Activated CD8-positive, alpha-beta T cell treated with anti-CD3 and anti-CD28 coated beads for 36 hours (primary cell): ENCODE data around the gene CRACDL. TPM values are rescaled to one million over a fixed set of nuclear protein-coding genes. Genes with fewer than 3 reads are reported as not detected.

Source experiments
- ATAC-seq: fragments of 200-7000 bp; cut with Tn5 transposase; one replicate; pipeline ENCODE4 v1.10.0; 2021; ENCODE audit warnings: mild to moderate bottlenecking, moderate library complexity
- CTCF ChIA-PET: fragments of 350-600 bp; sonication (Branson Sonifier 250); formaldehyde crosslinking; loops from one replicate; lab custom pipeline; 2021; ENCODE audit warnings: antibody characterized with exemption; lab: Charles Lee
- POLR2A ChIA-PET: fragments of 350-600 bp; sonication (Branson Sonifier 250); formaldehyde crosslinking; loops from one replicate; lab custom pipeline; 2021; ENCODE audit warnings: antibody characterized with exemption; lab: Charles Lee
- DNase-seq: peaks from one replicate; pipeline ENCODE4 v3.0.0-alpha.2; 2020
- H3K27ac Mint-ChIP-seq: one replicate; pipeline ENCODE4 v1.8.0; 2021; ENCODE audit warnings: mild to moderate bottlenecking, mixed read lengths
- H3K27me3 Mint-ChIP-seq: one replicate; pipeline ENCODE4 v1.8.0; 2021; ENCODE audit warnings: mixed read lengths
- H3K36me3 Mint-ChIP-seq: one replicate; pipeline ENCODE4 v1.8.0; 2021; ENCODE audit warnings: low read depth, mixed read lengths
- H3K4me1 Mint-ChIP-seq: one replicate; pipeline ENCODE4 v1.8.0; 2021; ENCODE audit warnings: low read depth, mixed read lengths
- H3K4me3 Mint-ChIP-seq: one replicate; pipeline ENCODE4 v1.8.0; 2021; ENCODE audit warnings: mild to moderate bottlenecking, moderate library complexity, mixed read lengths
- H3K9me3 Mint-ChIP-seq: one replicate; pipeline ENCODE4 v1.8.0; 2021; ENCODE audit warnings: mixed read lengths
- intact Hi-C: fragments of 100-400 bp; cut with micrococcal nuclease; formaldehyde crosslinking; loops from one replicate; pipeline ENCODE4 v1.10.0; 2022
- total RNA-seq, 2 experiments: library from RNA; stranded (reverse); gene quantifications; one replicate each; pipeline ENCODE4 v1.2.3, GENCODE V29; 2021
- TF ChIP-seq, protein P1 (sequence below): fragments of 200-600 bp; IDR thresholded peaks from one replicate; pipeline ENCODE4 v1.8.0; 2022; ENCODE audit warnings: antibody characterized with exemption, mild to moderate bottlenecking

The CRACDL gene
- total RNA-seq, 2 experiments from 2014 or later = 0.09 to 0.38 TPM

DNA sequence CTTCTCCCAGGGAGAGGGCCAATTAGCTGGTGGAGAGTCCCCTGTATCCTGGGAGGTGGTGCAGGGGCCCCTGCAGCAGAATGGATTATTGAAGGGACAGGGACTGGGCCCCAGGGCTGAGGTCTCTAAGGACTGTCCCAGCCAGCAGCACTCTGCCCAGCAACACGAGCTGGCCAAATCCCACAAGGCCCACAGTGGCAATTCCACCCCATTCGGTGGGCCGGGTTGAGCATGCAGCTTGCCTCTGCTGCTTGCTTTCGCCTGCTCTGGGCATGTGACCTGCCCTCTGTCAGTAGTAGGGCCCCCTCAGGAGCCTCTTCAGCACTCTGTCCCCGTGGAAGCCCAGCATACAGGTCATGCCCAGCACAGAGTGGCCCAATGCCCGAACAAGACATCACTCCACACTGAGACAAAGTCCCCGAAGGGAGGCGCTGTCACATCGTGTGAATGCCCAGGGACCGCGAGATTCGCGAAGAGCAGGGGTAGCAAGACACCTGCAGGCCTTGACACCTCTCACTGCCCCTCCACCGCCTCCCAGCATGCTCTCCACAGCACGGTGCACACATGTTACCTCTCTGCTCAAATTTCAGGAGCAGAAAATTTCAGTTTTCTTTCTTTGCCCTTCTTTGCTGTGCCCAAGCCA lies 65.4 kb downstream of the CRACDL start:
- no peaks in the 10 kb centered on the region for H3K4me1 Mint-ChIP-seq
- H3K36me3 Mint-ChIP-seq = no peaks in the 10 kb centered on the region
- intact Hi-C loops = no loop called here
- ATAC-seq = no peak
- H3K27me3 Mint-ChIP-seq = no peaks in the 10 kb centered on the region
- H3K4me3 Mint-ChIP-seq = no peak overlapping the region
- no peak overlapping the region for H3K27ac Mint-ChIP-seq
- DNase-seq = no peak
- ChIA-PET POLR2A (interaction anchor here (1.5 kb wide), 1 partner anchor 11 kb away, joined by 4 read pairs; no protein-coding TSS in a partner anchor), CTCF (no interaction called here)
- H3K9me3 Mint-ChIP-seq = no peaks in the 10 kb centered on the region
- TF ChIP-seq, protein P1, sequence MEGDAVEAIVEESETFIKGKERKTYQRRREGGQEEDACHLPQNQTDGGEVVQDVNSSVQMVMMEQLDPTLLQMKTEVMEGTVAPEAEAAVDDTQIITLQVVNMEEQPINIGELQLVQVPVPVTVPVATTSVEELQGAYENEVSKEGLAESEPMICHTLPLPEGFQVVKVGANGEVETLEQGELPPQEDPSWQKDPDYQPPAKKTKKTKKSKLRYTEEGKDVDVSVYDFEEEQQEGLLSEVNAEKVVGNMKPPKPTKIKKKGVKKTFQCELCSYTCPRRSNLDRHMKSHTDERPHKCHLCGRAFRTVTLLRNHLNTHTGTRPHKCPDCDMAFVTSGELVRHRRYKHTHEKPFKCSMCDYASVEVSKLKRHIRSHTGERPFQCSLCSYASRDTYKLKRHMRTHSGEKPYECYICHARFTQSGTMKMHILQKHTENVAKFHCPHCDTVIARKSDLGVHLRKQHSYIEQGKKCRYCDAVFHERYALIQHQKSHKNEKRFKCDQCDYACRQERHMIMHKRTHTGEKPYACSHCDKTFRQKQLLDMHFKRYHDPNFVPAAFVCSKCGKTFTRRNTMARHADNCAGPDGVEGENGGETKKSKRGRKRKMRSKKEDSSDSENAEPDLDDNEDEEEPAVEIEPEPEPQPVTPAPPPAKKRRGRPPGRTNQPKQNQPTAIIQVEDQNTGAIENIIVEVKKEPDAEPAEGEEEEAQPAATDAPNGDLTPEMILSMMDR = no peak

DNA sequence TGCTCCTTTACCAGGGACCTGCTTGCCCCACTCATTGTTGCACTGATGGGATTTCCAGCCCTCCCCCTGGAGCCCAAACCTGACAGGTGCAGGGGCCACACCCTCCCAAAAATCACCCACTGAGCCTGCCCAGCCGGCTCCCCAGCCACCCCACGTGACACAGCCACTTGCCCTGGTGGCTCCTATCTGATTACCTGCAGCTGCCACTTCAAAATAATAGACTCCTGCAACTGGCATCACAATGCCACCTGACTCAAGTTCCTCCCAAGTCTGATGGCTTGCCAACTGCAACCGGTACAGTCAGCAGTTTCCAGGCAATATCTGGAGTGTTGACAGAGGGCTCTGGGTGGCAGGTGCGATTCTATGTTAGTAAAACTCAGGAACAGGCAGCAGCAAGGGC lies 66.2 kb downstream of the CRACDL start:
- Mint-ChIP-seq H3K9me3 (no peaks in the 10 kb centered on the region), H3K27me3 (no peaks in the 10 kb centered on the region), H3K27ac (no peak overlapping the region), H3K4me1 (no peaks in the 10 kb centered on the region), H3K4me3 (no peak overlapping the region), H3K36me3 (no peaks in the 10 kb centered on the region)
- intact Hi-C loops = no loop called here
- no peak for ATAC-seq
- ChIA-PET POLR2A (interaction anchor here (1.5 kb wide), 1 partner anchor 10 kb away, joined by 4 read pairs; no protein-coding TSS in a partner anchor), CTCF (no interaction called here)
- no peak for DNase-seq
- TF ChIP-seq, protein P1 = no peak

DNA sequence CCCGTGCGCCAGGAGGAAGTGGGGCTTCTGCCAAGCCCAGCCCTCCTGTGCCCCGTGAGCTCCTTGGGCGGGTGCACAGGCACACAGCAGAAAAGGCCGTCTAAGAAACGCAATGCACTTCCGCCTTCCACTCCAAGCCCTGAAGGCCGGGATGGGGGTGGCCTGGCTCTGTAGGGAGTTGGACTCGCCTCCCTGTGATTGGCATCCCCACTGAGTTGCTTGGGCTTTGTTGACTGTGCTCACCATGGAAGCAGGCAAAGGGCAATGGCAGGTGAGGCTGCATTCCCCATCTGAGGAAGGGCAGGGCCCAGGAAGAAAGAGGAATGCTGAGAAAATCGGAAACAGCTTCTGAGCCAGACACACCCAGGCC lies 66.8 kb downstream of the CRACDL start:
- TF ChIP-seq, protein P1 = no peak
- H3K4me1 Mint-ChIP-seq = no peaks in the 10 kb centered on the region
- intact Hi-C loops = no loop called here
- H3K27me3 Mint-ChIP-seq = no peaks in the 10 kb centered on the region
- H3K27ac Mint-ChIP-seq = no peak overlapping the region
- H3K36me3 Mint-ChIP-seq = no peaks in the 10 kb centered on the region
- ChIA-PET POLR2A (no interaction called here), CTCF (no interaction called here)
- no peak overlapping the region for H3K4me3 Mint-ChIP-seq
- ATAC-seq = no peak
- no peaks in the 10 kb centered on the region for H3K9me3 Mint-ChIP-seq
- no peak for DNase-seq

DNA sequence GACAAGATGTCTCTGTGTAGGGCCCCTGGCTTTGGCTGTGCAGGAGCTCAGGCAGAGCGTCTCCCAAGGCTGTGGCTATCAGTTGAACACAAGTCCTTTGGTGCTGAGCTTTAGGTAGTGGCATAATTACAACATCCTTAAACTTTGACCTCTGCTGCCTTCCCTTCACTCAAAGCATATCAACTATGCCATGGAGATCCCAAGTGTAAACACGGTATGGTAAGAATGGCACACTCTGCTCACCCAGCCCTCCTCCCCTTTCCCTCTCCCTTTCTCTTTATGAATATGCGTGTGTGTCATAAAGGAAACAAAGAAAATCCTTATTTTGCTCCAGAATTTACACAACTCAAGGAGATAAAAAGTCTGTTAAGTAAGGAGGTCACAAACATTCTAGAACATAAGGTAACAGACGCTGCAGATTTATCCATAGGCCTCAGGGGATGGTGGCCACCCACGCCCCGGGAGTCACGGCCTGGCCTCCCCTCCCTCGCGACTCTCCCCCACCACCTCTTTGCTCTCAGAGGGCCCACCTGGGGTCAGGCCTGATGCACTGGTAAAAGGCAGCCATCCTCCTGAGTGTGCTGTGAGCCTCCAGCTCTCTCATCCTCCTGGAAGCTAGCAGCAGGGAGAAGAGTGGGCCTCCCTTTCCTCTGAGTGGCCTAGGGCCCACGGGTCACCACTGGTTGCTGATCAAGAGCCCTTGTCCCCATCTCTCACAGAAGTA lies 67.3 kb downstream of the CRACDL start:
- TF ChIP-seq, protein P1 = no peak
- ChIA-PET POLR2A (no interaction called here), CTCF (no interaction called here)
- Mint-ChIP-seq H3K4me3 (no peak overlapping the region), H3K9me3 (no peaks in the 10 kb centered on the region), H3K27ac (no peak overlapping the region), H3K27me3 (peaks cover 2% of the 10 kb centered on the region), H3K36me3 (no peaks in the 10 kb centered on the region), H3K4me1 (no peaks in the 10 kb centered on the region)
- intact Hi-C loops = no loop called here
- ATAC-seq (no peak), DNase-seq (no peak)
